HEK293T (cell line): Measurements from ENCODE around the gene SPATA25.

Experiments used
- CTCF ChIA-PET: fragments of 350-600 bp; formaldehyde crosslinking; extraction: SDS; loops from one replicate; lab custom pipeline; 2021; ENCODE audit warnings: antibody characterized with exemption, inconsistent platforms; lab: Yijun Ruan, JAX
- POLR2A ChIA-PET: fragments of 350-600 bp; formaldehyde crosslinking; extraction: SDS; loops from one replicate; lab custom pipeline; 2020; ENCODE audit warnings: antibody characterized with exemption, inconsistent platforms; lab: Yijun Ruan, JAX
- DNase-seq: peaks from one replicate; pipeline ENCODE4 v3.0.0; 2012; ENCODE audit warnings: mixed read lengths; ENCODE audit errors: extremely low spot score
- ARNT ChIP-seq: fragments of 450-650 bp; IDR thresholded peaks from 2 replicates; pipeline ENCODE4 v1.6.1; 2017; ENCODE audit warnings: mild to moderate bottlenecking
- BHLHE40 ChIP-seq: fragments of 450-650 bp; IDR thresholded peaks from 2 replicates; pipeline ENCODE4 v1.6.1; 2016; ENCODE audit warnings: mild to moderate bottlenecking, moderate library complexity, borderline replicate concordance
- CTBP1 ChIP-seq: fragments of 450-650 bp; IDR thresholded peaks from 2 replicates; pipeline ENCODE4 v1.6.1; 2016; ENCODE audit warnings: borderline replicate concordance
- ELF4 ChIP-seq: fragments of 450-650 bp; IDR thresholded peaks from 2 replicates; pipeline ENCODE4 v1.6.1; 2017; ENCODE audit warnings: antibody characterized with exemption
- FOXA1 ChIP-seq: fragments of 450-650 bp; IDR thresholded peaks from 2 replicates; pipeline ENCODE4 v1.6.1; 2016; ENCODE audit warnings: mild to moderate bottlenecking
- FOXK2 ChIP-seq: fragments of 450-650 bp; IDR thresholded peaks from 2 replicates; pipeline ENCODE4 v1.6.1; 2016; ENCODE audit warnings: mild to moderate bottlenecking
- FOXM1 ChIP-seq: fragments of 450-650 bp; IDR thresholded peaks from 2 replicates; pipeline ENCODE4 v1.6.1; 2017; ENCODE audit warnings: mild to moderate bottlenecking, borderline replicate concordance
- HDGF ChIP-seq: fragments of 450-650 bp; IDR thresholded peaks from 2 replicates; pipeline ENCODE4 v1.6.1; 2017; ENCODE audit warnings: antibody characterized with exemption, borderline replicate concordance
- L3MBTL2 ChIP-seq: fragments of 450-650 bp; conservative IDR thresholded peaks from 2 replicates; pipeline ENCODE4 v1.6.1; 2016; ENCODE audit warnings: mild to moderate bottlenecking
- LEF1 ChIP-seq: fragments of 450-650 bp; IDR thresholded peaks from 2 replicates; pipeline ENCODE4 v1.6.1; 2017; ENCODE audit warnings: mild to moderate bottlenecking, borderline replicate concordance
- NFRKB ChIP-seq: fragments of 450-650 bp; IDR thresholded peaks from 2 replicates; pipeline ENCODE4 v1.6.1; 2016; ENCODE audit warnings: mild to moderate bottlenecking, moderate library complexity
- PKNOX1 ChIP-seq: fragments of 450-650 bp; IDR thresholded peaks from 2 replicates; pipeline ENCODE4 v1.6.1; 2016
- SP1 ChIP-seq: fragments of 450-650 bp; IDR thresholded peaks from 2 replicates; pipeline ENCODE4 v1.6.1; 2017
- SUZ12 ChIP-seq: fragments of 450-650 bp; IDR thresholded peaks from 2 replicates; pipeline ENCODE4 v1.6.1; 2016; ENCODE audit warnings: mild to moderate bottlenecking
- TARDBP ChIP-seq: fragments of 450-650 bp; IDR thresholded peaks from 2 replicates; pipeline ENCODE4 v1.6.1; 2016
- ZNF384 ChIP-seq: fragments of 450-650 bp; IDR thresholded peaks from 2 replicates; pipeline ENCODE4 v1.6.1; 2016

The SPATA25 gene

GRCh38 chr20:45917790-45918141 is 30.3 kb upstream of the SPATA25 start:
- no peak for DNase-seq
- CTCF ChIA-PET, result no interaction called here
- TF ChIP-seq FOXK2, result no peak
- TF ChIP-seq ARNT, result no peak
- no peak for TF ChIP-seq SUZ12
- TF ChIP-seq PKNOX1, result no peak
- no peak for TF ChIP-seq L3MBTL2
- no peak for TF ChIP-seq FOXA1
- TF ChIP-seq ELF4, result no peak
- POLR2A ChIA-PET, result interaction anchor here (3.0 kb wide), 1 partner anchor 17 kb away, joined by 11 read pairs; the partner anchor contains the start of gene PCIF1

GRCh38 chr20:45913116-45913515 is 25.7 kb upstream of the SPATA25 start:
- DNase-seq, result no peak
- CTCF ChIA-PET, result no interaction called here
- POLR2A ChIA-PET, result no interaction called here
- TF ChIP-seq ARNT, result no peak
- TF ChIP-seq TARDBP, result no peak
- no peak for TF ChIP-seq HDGF
- no peak for TF ChIP-seq BHLHE40

GRCh38 chr20:45912344-45912682 is 24.9 kb upstream of the SPATA25 start:
- ChIA-PET POLR2A (no interaction called here), CTCF (no interaction called here)
- TF ChIP-seq CTBP1 (no peak), PKNOX1 (no peak), ELF4 (no peak), FOXK2 (no peak)
- no peak for DNase-seq

- CTCF ChIA-PET, result no interaction called here
- TF ChIP-seq CTBP1 (no peak), ELF4 (no peak), ZNF384 (no peak), L3MBTL2 (0 out of 2 replicates have a peak, but pooled peaks have one; percentile 36), ARNT (no peak)
- no peak for DNase-seq
- POLR2A ChIA-PET, result interaction anchor here (1.4 to 1.6 kb wide), 2 partner anchors 18 to 30 kb away, joined by 3 to 5 read pairs; no protein-coding TSS in a partner anchor
Measured at GRCh38 chr20:45911486-45912343, 24.3 kb upstream of the SPATA25 start, which contains the start of gene PLTP. Gene PLTP (minus strand): TSS chr20:45912155. CDS start chr20:45911452, 703 bp downstream.

GRCh38 chr20:45910670-45911485 is 23.5 kb upstream of the SPATA25 start:
- peak; percentile 99 for DNase-seq
- CTCF ChIA-PET, result no interaction called here
- POLR2A ChIA-PET, result interaction anchor here (0.6 to 1.6 kb wide), 7 partner anchors 9 to 54 kb away, joined by 3 to 6 read pairs (median 3); partner anchors contain the start of genes ACOT8, PCIF1 and ZSWIM3

GRCh38 chr20:45909817-45910669 is 22.6 kb upstream of the SPATA25 start:
- TF ChIP-seq FOXA1, result no peak
- TF ChIP-seq HDGF, result no peak
- no peak for TF ChIP-seq ZNF384
- no peak for TF ChIP-seq TARDBP
- TF ChIP-seq BHLHE40, result no peak
- TF ChIP-seq NFRKB, result no peak
- no peak for TF ChIP-seq LEF1
- TF ChIP-seq FOXK2, result no peak
- no peak for TF ChIP-seq CTBP1
- TF ChIP-seq FOXM1, result no peak
- no peak for TF ChIP-seq SP1
- no peak for TF ChIP-seq ARNT
- no peak for TF ChIP-seq SUZ12
- TF ChIP-seq PKNOX1, result no peak
- TF ChIP-seq L3MBTL2, result no peak
- TF ChIP-seq ELF4, result no peak
- no peak for DNase-seq
- POLR2A ChIA-PET, result interaction anchor here (0.7 to 1.6 kb wide), 7 partner anchors 15 to 53 kb away, joined by 3 to 6 read pairs (median 3); partner anchors contain the start of genes ACOT8, CTSA and ZSWIM3
- CTCF ChIA-PET, result no interaction called here

More at GRCh38 chr20:45910670-45911485, 23.5 kb upstream of the SPATA25 start:
- TF ChIP-seq HDGF, result 0 out of 2 replicates have a peak, but pooled peaks have one; percentile 24
- no peak for TF ChIP-seq FOXA1
- peak; percentile 79 for TF ChIP-seq PKNOX1
